ENCODE results near the gene CFDP1.

GRCh38 chr16:75471723-75472633, 38.7 kb upstream of the CFDP1 start:
- TF ChIP-seq CTCF (IDR thresholded peaks at IDR 0.05; ENCODE audit: low read depth, low read length) (peak; percentile 82), MAX (IDR thresholded peaks at IDR 0.05; ENCODE audit: low read depth, low read length) (no peak), POLR2A (IDR thresholded peaks at IDR 0.05; ENCODE audit: extremely low read depth, insufficient read length) (no peak), MYC (IDR thresholded peaks at IDR 0.05; ENCODE audit: low read depth, low read length) (no peak)
